ENCODE data around the gene SYNE2.
"Not testable (repeated sequence)": the region's sequence is repeated elsewhere in the genome, so short reads cannot be mapped to it uniquely, and the experiment has no call there.

The SYNE2 gene

DNA sequence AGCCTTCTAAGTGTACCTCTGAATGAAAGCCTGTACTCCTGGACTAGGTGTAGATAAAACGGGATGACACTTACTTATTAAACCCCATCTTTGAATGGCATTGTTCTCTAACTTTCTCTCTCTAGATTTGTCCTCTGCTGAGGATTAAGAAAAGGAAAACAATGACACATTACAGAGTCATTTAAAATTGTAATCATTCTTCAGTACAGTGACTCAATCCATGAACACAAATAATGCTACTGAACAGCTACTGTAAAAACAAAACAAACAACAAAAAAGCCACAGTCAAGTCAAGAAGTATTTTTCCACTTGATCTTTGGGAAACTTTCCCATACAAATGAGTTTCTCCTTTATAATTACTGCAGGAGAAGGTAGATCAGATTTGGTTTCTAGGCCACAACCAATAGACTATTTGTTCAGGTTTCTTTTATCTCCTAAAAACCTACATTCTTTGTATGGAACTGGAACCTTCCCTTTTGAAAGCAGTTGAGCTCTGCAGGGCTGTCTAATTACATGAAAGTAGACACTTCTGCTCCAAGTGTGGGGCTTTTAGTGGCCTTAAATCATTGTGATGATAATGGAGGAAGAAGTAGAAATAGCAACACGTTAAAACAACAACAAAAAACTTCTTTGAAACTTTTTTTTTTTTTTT, 222.3 kb downstream of the SYNE2 start:
- DNase-seq (ENCODE audit: low spot score): peak; percentile 68

DNA sequence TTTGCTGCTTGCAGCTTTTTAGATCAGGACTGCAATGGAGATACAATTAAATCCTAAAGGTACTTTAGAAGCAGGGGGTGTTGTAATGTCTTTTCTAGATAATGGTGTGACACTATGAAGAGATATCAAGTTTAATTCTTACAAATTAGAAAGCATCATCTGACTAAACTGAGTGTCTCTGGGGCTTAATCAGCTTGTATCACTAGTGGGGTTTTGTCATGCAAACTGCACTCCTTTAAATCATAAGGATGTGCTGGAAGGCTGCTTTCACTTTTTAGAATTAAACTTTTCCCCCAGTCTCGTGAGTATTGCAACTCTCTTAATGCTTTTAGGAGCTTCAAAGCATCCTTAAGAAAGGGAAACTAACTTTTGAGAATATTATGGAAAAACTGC, 222.8 kb downstream of the SYNE2 start:
- DNase-seq (ENCODE audit: low spot score): no peak

DNA sequence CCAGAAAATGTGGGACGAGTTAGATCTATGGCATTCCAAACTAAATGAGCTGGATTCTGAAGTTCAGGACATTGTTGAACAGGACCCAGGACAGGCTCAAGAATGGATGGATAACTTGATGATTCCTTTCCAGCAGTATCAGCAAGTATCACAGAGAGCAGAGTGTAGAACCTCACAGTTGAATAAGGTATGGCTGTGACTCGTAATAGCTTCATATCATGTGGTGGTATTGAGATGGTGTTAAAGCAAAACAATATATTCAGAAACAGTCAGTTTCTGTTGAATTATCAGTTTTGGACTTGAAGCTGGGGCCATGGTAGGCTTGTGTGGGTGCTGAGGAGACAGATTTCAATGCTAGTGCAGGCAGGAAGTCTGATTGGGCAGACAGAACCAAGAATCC, 227.6 kb downstream of the SYNE2 start:
- no peak for DNase-seq (ENCODE audit: low spot score)

DNA sequence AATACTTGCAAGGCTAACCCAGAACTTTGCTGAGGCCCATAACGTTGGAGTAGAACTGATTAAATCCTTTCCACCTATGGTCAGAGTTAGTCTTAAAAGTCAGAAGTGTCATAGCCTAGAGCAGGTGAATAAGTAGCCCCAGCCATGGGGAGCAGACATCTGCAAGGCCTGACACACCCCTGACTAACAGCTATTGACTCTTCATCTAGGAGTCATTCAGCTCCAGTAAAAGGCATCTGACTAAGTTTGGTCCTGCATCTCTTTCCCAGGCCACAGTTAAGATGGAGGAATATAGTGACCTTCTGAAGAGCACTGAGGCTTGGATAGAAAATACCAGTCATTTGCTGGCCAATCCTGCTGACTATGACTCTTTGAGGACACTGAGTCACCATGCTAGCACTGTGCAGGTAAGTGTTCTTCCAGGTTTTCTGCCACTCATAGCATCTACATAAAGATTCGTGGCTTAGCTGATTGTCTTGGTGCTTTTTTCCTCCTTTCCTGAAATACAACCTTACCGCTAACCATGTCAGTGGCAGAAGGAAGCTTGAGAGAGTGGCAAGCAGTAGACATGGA, 228.5 kb downstream of the SYNE2 start:
- DNase-seq (ENCODE audit: low spot score): no peak

DNA sequence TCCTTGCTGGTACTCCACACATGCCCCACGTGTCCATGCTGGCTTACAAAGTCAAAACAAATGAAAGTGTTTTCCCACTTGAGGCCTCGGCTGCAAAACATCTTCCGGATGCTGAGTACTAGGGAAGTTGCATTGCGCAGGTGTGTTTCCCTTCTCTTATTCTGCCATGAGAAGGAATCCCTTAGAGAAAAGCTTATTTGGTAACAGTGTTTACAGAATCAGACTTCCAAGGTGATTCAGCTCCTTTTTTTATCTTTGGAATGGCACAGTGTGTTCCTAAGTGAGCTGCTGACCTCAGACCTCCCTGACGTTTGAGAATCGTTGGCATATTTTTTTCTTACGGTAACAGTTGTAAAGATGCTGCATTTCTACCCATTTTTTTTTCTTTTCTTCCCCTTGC, 230.0 kb downstream of the SYNE2 start:
- DNase-seq (ENCODE audit: low spot score): no peak

DNA sequence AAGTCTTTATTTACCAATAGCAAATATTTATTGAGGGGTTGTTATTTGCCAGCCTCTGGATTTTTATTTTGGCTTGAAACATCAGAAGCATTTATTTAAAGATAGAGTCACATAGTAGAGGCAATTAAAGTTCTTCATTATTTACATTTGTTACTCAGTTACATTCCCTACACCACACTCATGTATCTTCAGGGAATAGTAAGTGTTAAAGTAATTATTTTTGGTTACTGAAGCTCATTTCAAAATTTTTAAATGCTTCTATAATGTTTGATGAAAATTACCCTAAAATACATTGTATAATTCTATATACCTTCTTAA, 235.8 kb downstream of the SYNE2 start:
- DNase-seq (ENCODE audit: low spot score): no peak

DNA sequence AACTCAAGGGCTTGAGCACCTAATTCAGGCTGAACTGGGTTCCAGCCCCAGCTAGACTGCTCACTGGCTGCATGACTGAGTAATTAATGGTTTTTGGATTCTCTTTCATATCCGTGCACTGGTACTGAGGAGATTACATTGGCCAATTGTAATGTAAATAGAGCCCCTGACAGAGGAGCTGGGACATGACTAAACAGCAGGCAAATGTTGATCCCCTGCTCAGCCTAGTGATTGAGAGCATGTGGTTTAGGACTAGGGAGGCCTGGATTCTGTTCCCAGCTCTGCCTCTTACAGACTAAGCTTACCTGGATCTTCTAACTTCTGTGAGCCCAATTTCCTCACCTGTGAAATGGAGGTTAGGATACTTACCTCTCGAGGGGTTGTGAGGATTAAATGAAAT, 237.1 kb downstream of the SYNE2 start:
- DNase-seq (ENCODE audit: low spot score): no peak

DNA sequence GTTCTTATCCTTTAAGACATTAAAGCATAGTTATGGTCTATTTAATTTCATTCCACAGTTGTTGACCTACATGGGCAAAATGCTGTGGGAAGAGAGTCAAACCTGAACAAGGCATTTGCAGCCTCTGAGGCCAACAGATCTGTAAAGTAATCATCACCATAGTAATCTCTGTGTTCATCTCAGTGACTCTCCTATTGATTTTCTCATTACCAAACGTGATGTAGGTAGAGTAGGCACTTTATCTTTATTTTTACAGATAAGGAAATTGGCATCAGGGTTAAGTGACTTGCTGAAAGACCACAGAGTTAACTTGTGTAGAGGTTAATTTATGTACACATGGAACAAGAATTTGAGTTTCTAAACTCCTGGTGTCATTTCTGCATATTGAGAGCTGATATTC, 238.4 kb downstream of the SYNE2 start:
- no peak for DNase-seq (ENCODE audit: low spot score)

DNA sequence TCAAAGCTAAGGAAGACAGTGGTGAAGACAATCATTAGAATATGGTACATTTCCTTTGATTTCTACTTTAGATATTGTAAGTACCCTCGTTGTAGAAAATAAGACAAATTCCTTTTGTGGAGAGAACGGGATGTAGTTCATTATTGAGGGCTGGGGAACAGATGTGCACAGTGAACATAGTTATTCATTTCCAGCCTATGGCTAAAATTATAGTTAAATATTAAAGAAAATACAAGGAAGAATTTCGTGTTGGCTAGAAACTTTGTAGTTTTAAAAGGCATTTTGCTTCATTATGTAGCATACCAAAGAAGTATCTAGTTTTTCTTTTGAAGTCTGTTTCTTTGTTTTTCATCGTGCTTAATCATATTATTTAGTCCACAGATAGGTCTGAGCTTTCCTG, 239.5 kb downstream of the SYNE2 start:
- no peak for DNase-seq (ENCODE audit: low spot score)

DNA sequence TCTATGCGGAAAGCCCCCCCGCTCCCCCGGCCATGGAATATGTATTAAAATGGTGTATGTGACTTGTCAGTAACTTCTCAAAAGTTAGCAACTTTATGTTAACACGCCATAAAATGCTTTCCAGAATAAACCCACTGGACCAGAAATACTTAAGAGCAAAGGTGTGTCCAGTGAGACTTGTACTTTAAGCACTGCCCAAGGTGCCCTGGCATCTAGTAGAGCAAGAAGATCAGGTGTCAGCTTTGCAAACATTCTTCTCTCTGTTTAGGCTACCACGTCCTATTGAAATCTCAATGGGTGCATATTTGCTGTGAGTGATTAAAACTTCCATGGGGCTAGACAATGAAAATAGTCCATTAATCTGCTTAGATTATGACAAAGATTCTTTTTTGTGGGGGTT, 240.1 kb downstream of the SYNE2 start:
- no peak for DNase-seq (ENCODE audit: low spot score)

DNA sequence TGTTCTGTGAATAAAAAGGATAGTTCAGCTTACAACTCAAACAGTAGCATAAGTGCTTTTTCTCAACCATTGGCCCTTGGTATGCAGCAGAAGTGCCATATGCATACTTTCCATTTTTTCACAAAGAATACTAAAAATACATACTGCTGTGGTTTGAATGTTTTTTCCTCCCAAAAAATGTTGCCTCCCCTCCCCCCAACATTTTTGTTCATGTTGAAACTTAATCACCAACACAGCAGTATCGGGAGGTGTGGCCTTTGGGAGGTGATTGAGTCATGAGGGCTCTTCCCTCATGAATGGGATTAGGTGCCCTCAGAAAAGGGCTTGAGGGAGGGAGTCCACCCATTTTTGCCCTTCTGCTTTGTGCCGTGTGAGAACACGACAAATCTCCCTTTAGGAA, 242.8 kb downstream of the SYNE2 start:
- DNase-seq (ENCODE audit: low spot score): no peak

DNA sequence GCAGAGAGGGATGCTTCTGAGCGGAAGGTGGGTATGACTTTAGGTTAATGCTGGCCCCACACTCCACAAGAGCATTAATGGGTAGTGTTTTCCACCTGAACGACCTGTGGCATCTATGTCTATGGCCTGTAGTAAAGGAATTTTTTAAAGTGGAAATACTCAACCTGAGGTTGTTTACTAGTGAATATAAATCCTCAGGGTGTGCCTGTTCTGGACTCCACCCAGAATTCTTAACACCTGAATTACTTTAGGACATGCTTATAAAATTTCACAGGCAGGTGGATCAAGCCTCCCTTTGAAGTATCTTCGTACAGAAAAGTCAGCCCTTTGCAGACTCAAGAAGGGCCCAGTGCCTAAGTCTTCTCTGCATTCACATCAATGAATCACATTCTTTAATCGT, 245.3 kb downstream of the SYNE2 start:
- DNase-seq (ENCODE audit: low spot score): no peak

DNA sequence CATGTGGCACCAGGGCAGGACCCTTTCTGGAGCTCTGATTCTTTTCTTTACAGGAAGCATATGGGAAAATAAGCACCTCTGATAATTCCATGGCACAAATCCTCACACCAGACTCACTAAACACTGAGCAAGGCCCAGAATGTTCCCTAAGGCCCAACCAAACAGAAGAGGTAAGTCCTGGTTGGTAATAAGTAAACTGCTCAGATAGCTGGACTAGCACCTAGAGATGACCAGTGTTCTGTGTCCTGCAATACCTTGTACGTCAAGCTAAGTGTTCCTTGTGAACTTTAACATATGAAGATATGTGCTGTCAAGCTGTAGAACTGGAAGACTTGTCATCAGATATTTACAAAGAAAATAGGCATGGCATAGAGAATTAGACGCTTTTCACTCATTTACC, 254.6 kb downstream of the SYNE2 start:
- DNase-seq (ENCODE audit: low spot score): no peak

DNA sequence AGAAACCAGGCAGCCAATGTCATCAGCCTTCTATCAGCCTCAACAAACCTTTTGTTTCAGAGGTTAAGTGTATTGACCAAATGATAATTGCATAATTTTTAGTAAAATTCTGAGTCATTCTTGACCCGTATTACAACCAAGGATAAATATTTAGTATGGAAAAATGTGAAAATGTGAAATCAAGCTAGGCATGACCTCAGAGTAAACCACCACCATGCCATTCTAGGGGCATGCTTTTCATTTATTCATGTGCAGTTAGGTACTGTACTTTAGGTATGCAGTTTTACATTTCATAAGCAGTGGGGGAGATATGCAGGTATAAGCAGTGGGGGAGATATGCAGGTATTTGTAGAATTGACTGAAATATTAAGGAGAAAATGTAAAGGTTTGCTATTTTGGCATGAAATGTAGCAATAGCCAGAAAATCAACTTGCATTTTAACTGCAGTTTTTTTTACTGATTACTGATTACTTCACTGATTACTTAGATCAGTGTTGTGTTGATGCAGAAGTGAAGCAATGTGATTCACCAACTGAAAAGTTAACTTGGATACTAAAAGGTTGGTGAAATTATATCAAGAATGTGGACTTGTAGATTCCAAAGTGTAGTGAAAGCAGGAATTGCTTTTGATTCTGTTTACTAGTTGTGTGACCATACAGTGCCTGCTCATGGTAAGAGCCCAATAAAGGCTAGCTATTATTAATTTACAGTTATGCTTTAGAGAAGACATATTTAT, 257.2 kb downstream of the SYNE2 start:
- DNase-seq (ENCODE audit: low spot score): no peak

DNA sequence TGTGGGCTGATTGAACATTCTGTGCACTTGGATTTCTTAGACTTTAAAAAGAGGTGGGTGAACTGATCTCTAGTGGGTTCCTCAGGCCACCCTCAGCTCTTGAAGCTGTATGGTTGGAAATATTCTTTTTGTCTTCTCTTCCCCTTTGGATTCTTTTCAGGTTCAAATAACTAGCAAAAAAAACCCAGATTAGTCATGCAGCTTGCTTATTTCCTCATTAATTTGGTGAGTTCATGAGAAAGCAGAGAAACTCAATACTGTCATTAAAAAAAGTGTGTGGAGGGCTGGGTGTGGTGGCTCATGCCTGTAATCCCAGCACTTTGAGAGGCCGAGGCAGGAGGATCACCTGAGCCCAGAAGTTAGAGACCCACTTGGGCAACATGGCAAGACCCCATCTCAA, 258.0 kb downstream of the SYNE2 start:
- no peak for DNase-seq (ENCODE audit: low spot score)

DNA sequence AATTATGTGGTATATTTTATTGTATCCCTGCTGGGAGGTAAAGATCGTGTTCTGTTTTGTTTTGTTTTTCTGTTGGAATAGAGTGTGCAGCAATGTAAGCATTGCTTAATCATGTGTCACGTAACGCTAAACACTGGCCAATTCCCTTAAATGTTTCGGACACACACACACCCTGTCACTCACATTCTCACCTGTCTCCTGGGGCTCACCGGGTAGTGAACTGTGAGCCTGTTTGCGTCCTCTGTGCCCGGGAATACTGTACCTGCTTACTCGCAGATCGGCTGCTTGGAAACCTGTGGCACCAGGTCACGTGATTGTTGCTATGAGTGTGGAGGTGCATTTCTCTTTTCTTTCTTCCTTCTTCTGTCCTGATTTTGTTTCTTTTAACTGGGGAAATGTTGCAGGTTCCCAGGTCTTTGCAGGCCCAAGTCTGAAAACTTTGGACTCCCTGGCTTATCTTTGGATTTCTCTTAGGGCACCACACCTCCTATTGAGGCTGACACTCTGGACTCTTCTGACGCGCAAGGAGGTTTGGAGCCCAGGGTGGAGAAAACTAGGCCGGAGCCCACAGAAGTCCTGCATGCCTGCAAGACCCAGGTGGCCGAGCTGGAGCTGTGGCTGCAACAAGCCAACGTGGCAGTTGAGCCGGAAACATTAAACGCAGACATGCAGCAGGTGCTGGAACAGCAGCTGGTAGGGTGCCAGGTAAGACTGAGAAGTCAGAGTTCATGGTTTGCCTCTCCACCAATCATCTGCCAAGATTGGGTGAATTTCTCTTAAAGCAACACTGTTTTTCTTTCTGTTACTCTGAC, 260.3 kb downstream of the SYNE2 start:
- no peak for DNase-seq (ENCODE audit: low spot score)

DNA sequence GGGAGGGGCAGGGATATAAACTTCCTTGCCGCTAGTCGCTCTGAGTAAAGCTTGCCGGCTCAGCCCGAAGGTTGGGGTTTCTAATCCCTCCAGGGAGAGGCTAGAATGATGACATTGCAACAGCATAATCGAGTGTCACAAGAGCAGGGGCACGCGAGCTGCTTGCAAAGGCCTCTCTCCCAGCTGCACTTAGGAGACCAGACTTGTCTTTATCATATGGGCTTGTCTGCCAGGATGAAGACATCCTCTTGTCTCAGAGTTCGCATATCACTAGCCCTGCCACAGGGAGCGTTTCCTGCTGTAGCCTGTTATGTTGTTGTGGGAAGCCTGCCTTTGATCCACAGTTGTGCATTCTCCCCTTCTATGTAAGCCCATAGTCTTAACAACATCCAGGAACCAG, 261.4 kb downstream of the SYNE2 start:
- no peak for DNase-seq (ENCODE audit: low spot score)

DNA sequence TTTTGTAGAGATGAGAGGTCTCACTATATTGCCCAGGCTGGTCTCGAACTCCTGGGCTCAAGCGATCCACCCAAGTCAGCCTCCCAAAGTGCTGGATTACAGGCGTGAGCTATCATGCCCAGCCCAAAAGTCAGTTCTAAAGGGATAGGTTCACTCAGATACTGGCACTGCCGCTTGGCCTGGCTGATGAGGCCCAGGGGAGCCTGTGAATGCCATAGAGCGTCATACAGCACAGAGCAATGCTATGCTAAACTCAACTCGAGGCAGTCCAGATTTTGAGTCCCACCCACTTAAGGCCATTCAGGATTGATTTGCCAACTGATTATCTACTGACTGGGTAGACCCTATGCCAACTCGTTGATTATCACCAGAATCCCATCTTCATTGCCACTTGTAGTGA, 262.0 kb downstream of the SYNE2 start:
- DNase-seq (ENCODE audit: low spot score): no peak

DNA sequence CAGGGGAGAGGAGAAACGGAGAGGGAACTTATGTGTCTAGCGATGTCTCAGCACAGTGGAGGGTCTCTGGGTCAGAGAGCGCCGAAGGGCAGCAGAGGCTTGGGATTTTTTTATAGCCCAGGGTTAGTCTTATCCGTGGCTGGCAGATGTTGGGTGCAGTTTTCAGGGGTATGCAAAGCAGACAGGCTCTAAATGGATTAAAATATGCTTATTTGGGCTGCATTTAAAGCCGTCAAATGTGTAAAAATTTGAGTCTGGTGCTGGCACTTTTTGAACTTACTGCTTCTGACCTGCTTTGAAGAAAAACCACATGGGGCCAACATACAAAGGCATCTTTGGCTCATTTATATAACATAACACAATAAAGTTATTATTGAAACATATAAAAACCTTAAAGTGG, 262.6 kb downstream of the SYNE2 start:
- DNase-seq (ENCODE audit: low spot score): no peak

DNA sequence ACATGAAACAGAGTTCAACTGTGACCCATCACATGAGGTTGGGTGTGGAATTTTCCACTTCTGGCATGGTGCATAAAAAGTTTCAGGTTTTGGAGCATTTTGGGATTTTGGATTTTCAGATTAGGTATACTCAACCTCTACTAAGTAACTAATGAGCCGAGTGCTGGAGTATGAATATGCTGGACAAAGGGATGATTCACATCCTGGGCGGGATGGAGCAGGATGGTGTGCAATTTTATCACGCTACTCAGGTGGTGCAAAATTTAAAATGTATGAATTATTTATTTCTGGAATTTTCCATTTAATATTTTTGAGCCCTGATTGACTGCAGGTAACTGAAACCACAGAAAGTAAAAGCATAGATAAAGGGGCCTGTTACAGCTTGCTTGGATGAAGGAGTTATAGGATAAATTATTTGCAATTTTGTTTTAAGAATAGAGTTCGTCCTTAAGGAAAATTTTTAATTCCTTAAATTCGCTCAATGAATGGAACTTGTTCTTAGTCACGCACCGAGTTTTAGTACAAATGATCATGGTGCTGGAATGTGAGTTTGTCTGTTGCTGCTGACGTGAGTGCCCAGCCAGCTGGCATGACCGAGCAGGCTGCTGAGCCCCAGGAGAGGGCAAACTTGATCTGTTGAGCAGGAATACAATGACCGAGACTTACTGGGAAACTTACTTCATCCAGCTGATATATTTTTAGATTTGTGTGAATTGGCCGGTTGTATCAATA, 265.0 kb downstream of the SYNE2 start:
- DNase-seq (ENCODE audit: low spot score): peak; percentile 9

DNA sequence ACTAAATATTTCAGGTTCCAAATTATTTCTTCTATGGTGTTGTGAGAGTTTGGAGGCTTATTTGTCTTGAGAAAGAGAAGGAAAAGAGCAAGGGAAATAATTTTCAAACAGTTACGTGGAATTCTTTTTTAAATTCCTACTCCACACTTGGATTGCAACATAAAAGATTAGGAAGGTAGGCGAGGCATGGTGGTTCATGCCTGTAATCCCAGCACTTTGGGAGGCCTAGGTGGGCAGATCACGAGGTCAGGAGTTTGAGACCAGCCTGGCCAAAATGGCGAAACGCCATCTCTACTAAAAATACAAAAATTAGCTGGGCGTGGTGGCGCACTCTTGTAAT, 265.6 kb downstream of the SYNE2 start:
- not testable (repeated sequence) for DNase-seq (ENCODE audit: low spot score)

DNA sequence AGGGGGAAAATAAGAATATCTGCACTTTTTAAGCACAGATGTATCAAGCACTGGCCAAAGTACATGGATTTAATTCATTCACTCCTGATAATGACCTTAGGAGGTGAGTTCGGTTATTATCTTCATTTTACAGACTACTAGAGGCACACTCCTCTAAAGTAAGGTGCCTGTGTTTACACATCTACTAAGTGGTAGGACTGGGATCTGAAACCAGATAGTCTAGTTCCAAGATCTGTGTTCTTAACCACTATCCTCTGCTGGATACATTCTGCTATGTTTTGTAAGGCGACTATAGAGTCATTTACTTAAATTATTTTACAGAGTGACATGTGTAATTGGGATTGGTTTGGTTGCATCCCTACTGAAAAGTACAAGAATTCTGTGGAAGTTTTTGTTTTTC, 266.1 kb downstream of the SYNE2 start:
- no peak for DNase-seq (ENCODE audit: low spot score)

DNA sequence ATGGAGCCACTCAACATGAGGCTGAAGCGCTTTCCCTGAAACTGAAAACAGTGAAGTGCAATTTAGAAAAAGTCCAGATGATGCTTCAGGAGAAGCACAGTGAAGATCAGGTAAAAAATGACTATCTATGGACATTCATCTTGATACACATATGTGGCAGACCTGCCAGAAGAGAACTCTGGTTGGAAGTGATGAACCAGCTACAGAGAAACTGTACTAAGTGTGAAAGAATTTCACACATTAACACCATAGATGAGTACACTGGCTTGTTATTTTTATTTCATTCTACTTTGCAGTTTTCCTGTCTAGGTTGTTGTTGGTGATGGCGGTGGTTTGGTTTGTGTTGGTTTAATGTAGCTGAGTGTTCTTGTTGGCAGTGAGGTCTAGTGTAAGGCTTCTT, 266.7 kb downstream of the SYNE2 start:
- DNase-seq (ENCODE audit: low spot score): no peak

All from kidney capillary endothelial cell (primary cell).